ENCODE results near the gene CCDC3.
"Not testable (repeated sequence)": the region's sequence is repeated elsewhere in the genome, so short reads cannot be mapped to it uniquely, and the experiment has no call there.

CCDC3 gene

GRCh38 chr10:12999849-13000248 is 1.7 kb downstream of the CCDC3 start:
- DNase-seq: no peak

- no peak for DNase-seq
Measured at GRCh38 chr10:12995425-12995861, 6.1 kb downstream of the CCDC3 start.

GRCh38 chr10:12993595-12993994 is 7.9 kb downstream of the CCDC3 start:
- no peak for DNase-seq

GRCh38 chr10:12985347-12985746 is 16.2 kb downstream of the CCDC3 start:
- no peak for DNase-seq

- DNase-seq: no peak
Measured at GRCh38 chr10:12984165-12984747, 17.3 kb downstream of the CCDC3 start.

- not testable (repeated sequence) for DNase-seq
Measured at GRCh38 chr10:12983568-12983967, 17.9 kb downstream of the CCDC3 start.

GRCh38 chr10:12981570-12981969 is 19.9 kb downstream of the CCDC3 start:
- DNase-seq: no peak

GRCh38 chr10:12980713-12981306 is 20.7 kb downstream of the CCDC3 start:
- DNase-seq: no peak

- DNase-seq: no peak
Measured at GRCh38 chr10:12980102-12980661, 21.3 kb downstream of the CCDC3 start.

- no peak for DNase-seq
Measured at GRCh38 chr10:12978891-12979290, 22.6 kb downstream of the CCDC3 start.

- DNase-seq: no peak
Measured at GRCh38 chr10:12975906-12976305, 25.6 kb downstream of the CCDC3 start.

- no peak for DNase-seq
Measured at GRCh38 chr10:12975266-12975665, 26.2 kb downstream of the CCDC3 start.

- DNase-seq: no peak
Measured at GRCh38 chr10:12974491-12975199, 26.9 kb downstream of the CCDC3 start.

GRCh38 chr10:12974078-12974477 is 27.4 kb downstream of the CCDC3 start:
- no peak for DNase-seq

GRCh38 chr10:12973149-12973718 is 28.3 kb downstream of the CCDC3 start:
- DNase-seq: no peak

- DNase-seq: no peak
Measured at GRCh38 chr10:12972146-12972545, 29.4 kb downstream of the CCDC3 start.

- DNase-seq: no peak
Measured at GRCh38 chr10:12971001-12971788, 30.3 kb downstream of the CCDC3 start.

- no peak for DNase-seq
Measured at GRCh38 chr10:12969951-12970350, 31.6 kb downstream of the CCDC3 start.

- no peak for DNase-seq
Measured at GRCh38 chr10:12966067-12966466, 35.4 kb downstream of the CCDC3 start.

- DNase-seq: no peak
Measured at GRCh38 chr10:12965571-12965970, 35.9 kb downstream of the CCDC3 start.

GRCh38 chr10:12962556-12962955 is 39.0 kb downstream of the CCDC3 start:
- no peak for DNase-seq

- DNase-seq: no peak
Measured at GRCh38 chr10:12961416-12962205, 39.9 kb downstream of the CCDC3 start.

Data from NCI-H187 treated with DMSO at 0.1 percent for 48 hours (cell line).